ELR (cell line): Measurements from ENCODE around the gene DOCK8.
"Not testable (repeated sequence)": the region's sequence is repeated elsewhere in the genome, so short reads cannot be mapped to it uniquely, and the experiment has no call there.

Experiments used
- DNase-seq: peaks from one replicate; pipeline ENCODE4 v3.0.0-alpha.2; 2015; ENCODE audit warnings: low read depth

DOCK8 gene

GRCh38 chr9:214648-215493 lies at the start of gene DOCK8:
TSS of gene DOCK8 (plus strand) at chr9:214865. CDS start at chr9:214977, 112 bp downstream.
- no peak for DNase-seq

- DNase-seq: not testable (repeated sequence)
Observed at GRCh38 chr9:169757-170156, 44.9 kb upstream of the DOCK8 start.

GRCh38 chr9:178140-178825 lies 36.4 kb upstream of the DOCK8 start:
- peak; percentile 1 for DNase-seq

GRCh38 chr9:178970-179383 lies 35.7 kb upstream of the DOCK8 start, which contains the start of gene ZNG1A:
TSS of gene ZNG1A (minus strand) at chr9:179056. CDS start at chr9:178969, 87 bp downstream.
- DNase-seq: peak; percentile 64

GRCh38 chr9:199601-200000 lies 15.1 kb upstream of the DOCK8 start:
- DNase-seq: not testable (repeated sequence)

- DNase-seq: no peak
Observed at GRCh38 chr9:206481-206880, 8.2 kb upstream of the DOCK8 start.

GRCh38 chr9:209143-209758 lies 5.4 kb upstream of the DOCK8 start:
- DNase-seq: no peak

- no peak for DNase-seq
Observed at GRCh38 chr9:211036-211435, 3.6 kb upstream of the DOCK8 start.

GRCh38 chr9:211557-211956 lies 3.1 kb upstream of the DOCK8 start:
- DNase-seq: no peak

- DNase-seq: no peak
Observed at GRCh38 chr9:212297-212696, 2.4 kb upstream of the DOCK8 start.

GRCh38 chr9:213901-214300 lies 764 bp upstream of the DOCK8 start:
- not testable (repeated sequence) for DNase-seq

- no peak for DNase-seq
Observed at GRCh38 chr9:214351-214647, 366 bp upstream of the DOCK8 start.

GRCh38 chr9:215631-216155 lies 1.0 kb downstream of the DOCK8 start:
- DNase-seq: no peak

- DNase-seq: no peak
Observed at GRCh38 chr9:216866-217265, 2.2 kb downstream of the DOCK8 start.

GRCh38 chr9:217950-218349 lies 3.3 kb downstream of the DOCK8 start:
- DNase-seq: no peak

- DNase-seq: not testable (repeated sequence)
Observed at GRCh38 chr9:219036-219435, 4.4 kb downstream of the DOCK8 start.

GRCh38 chr9:219670-220365 lies 5.2 kb downstream of the DOCK8 start:
- DNase-seq: no peak

GRCh38 chr9:221989-222776 lies 7.5 kb downstream of the DOCK8 start:
- no peak for DNase-seq

- DNase-seq: no peak
Observed at GRCh38 chr9:223152-223551, 8.5 kb downstream of the DOCK8 start.

GRCh38 chr9:224026-224425 lies 9.4 kb downstream of the DOCK8 start:
- no peak for DNase-seq
